ENCODE results near the gene MPG.

MPG gene

DNA sequence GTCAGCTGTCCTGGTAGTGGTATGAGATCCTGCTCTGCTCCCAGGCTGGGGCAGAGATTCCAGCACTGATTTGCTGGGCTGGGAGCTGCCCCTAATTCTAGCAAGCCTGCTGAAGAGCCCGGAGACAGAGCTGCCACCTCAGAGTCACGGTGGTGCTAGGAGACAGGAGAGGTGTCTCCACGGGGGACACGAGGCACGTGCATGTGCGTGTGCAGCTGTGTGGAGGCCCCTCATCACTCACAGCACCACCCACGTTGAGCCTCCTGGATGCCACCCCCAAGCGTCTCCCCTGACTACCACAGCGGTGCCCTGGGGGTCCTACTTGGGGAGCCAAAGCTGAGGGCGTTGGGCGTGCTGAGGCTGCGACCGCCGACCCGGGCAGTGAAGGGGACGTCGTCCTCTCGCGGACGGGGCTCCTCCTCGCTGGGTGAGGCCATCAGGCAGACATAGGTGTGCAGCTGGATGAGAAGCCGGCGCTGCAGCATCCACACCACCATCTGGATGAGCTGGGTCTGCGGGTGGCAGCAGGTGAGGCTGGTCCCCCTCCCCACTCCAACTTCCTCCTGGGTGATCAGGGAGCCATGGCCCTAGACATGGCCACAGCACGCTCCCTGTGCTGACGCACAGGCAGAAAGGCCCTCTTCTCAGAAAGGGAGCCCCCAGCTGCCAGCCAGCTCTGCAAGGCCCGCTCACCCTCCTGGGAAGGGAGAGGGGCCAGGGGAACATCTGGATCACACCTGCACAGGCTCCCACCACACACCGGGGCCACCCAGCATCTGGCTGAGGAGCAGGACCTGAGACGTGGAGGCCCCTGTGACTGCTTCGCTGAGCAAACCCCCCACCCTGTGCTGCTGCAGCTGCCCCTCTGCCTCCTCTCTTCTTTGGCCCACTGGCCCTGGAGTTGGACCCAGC lies 11.6 kb downstream of the MPG start:
- H3K4me3 ChIP-seq (ENCODE audit: low read depth, low read length), result no peak overlapping the region
- TF ChIP-seq, protein P1, sequence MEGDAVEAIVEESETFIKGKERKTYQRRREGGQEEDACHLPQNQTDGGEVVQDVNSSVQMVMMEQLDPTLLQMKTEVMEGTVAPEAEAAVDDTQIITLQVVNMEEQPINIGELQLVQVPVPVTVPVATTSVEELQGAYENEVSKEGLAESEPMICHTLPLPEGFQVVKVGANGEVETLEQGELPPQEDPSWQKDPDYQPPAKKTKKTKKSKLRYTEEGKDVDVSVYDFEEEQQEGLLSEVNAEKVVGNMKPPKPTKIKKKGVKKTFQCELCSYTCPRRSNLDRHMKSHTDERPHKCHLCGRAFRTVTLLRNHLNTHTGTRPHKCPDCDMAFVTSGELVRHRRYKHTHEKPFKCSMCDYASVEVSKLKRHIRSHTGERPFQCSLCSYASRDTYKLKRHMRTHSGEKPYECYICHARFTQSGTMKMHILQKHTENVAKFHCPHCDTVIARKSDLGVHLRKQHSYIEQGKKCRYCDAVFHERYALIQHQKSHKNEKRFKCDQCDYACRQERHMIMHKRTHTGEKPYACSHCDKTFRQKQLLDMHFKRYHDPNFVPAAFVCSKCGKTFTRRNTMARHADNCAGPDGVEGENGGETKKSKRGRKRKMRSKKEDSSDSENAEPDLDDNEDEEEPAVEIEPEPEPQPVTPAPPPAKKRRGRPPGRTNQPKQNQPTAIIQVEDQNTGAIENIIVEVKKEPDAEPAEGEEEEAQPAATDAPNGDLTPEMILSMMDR (IDR thresholded peaks at IDR 0.05; ENCODE audit: borderline replicate concordance, insufficient read depth, low read depth, low read length), result no peak

DNA sequence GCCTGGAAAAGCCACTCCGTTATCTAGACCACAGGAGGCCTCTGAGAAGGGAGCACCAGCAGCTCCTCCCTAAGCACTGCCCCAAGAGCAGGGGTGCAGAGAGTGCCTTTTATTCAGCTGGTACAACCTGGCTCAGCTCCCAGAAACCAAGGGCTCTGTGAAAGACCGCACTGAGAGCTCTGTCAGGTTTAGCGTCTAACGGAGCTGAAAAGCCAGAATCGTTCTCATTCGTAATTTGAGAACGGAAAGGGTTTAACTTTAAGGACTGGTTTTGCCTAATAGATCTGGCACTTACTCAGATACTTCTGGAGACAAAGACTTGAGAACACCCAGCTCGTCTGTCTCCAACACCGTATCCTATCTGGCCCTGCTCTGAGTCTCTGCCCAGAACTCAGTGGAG lies 13.5 kb downstream of the MPG start:
- H3K4me3 ChIP-seq (ENCODE audit: low read depth, low read length), result no peak overlapping the region
- TF ChIP-seq, protein P1 (IDR thresholded peaks at IDR 0.05; ENCODE audit: borderline replicate concordance, insufficient read depth, low read depth, low read length), result no peak

DNA sequence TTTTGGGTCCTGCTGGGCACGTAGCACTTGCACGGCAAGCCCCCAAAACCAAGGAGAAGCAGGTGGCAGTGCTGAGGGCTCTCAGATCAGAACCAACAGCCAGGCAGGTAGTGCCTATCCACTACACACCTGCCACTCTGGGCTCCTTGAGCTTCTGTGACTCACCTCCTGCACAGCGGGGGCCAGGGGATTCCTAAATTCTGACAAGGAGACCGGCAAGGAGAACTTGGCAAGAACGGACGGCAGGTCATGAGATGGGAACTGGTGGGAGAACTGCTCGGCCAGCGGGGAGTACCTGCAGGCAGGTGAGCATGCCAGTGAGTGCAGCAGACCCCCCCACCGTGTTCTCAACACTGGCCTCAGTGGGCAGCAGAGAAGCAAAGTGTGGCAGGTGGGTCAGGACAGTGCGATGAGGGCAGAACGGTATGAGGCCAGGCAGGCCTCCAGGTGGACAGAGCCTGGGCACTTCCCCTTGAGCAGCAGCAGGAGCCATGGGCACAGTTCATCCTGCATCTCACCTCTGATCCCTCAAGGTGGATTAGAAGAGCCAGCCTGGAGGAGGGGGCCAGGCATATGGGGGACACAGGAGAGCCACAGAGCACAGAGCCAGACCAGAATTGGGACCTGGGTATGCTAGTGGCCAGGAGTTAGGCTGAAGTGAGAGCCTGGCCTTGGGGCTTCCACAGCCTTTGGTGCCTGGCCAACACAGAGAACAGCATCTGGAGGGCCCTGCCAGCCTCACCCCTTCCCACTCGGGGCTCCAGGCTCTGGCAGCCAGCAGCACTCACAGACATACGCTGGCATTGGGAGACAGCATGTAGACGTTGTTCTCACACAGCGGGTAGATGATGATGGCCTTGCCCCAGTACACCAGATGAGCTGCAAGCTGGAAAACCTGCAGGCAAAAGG lies 14.7 kb downstream of the MPG start:
- no peak overlapping the region for H3K4me3 ChIP-seq (ENCODE audit: low read depth, low read length)
- TF ChIP-seq, protein P1 (IDR thresholded peaks at IDR 0.05; ENCODE audit: borderline replicate concordance, insufficient read depth, low read depth, low read length), result no peak

DNA sequence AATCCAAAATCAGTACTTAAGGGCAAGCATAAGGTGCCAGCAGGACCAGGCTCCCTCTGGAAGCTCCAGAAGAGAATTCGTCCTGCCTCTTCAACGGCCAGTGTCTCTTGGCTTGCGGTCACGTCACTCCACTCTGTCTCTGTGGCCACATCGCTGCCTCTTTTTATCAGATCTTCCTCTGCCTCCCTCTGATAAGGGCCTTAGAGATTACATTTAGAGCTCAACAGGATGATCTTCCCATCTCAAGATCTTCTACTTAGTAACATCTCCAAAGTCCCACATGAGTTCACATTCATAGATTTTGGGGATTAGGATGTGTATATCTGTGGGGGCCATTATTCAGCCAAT lies 16.9 kb downstream of the MPG start:
- TF ChIP-seq, protein P1 (IDR thresholded peaks at IDR 0.05; ENCODE audit: borderline replicate concordance, insufficient read depth, low read depth, low read length), result no peak
- H3K4me3 ChIP-seq (ENCODE audit: low read depth, low read length), result no peak overlapping the region

DNA sequence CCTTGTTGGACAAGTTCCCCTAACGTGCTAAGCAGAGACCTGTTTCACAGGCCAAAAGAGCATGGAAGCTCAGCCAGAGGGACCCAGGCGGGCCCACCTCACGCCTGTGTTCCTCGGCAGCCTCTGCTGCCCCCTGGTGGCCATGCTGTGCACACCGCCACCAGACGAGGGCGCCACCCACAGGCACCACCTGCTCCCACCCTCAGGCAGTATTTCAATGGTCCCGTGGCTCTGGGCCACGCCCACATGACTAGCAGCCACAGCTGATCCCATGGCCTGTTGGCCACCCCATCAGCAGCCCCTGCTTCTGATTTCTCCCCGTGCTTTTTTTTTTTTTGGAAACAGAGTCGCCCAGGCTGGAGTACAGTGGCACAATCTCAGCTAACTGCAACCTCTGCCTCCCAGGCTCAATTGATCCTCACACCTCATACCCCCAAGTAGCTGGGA lies 18.9 kb downstream of the MPG start:
- no peak overlapping the region for H3K4me3 ChIP-seq (ENCODE audit: low read depth, low read length)
- TF ChIP-seq, protein P1 (IDR thresholded peaks at IDR 0.05; ENCODE audit: borderline replicate concordance, insufficient read depth, low read depth, low read length), result peak; percentile 100

DNA sequence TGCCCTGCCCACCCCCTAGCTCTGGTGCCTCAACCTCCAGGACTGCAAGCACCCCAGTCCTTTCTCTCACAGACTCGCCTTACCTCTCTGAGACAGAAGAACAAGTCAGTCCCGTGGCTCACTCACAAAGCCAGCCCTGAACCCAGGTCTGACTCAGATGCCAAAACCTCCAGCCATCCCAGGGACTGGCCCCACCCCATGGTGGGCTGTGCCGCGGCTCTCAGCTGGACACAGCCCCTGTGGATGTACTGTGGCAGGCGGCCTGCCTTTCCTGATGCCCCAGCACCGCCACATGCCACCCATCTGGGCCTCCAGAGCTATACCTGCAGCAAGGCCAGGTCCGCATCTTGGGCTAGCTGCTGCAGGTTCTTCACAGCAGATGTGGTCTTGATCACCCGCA lies 19.8 kb downstream of the MPG start:
- TF ChIP-seq, protein P1 (IDR thresholded peaks at IDR 0.05; ENCODE audit: borderline replicate concordance, insufficient read depth, low read depth, low read length), result no peak
- H3K4me3 ChIP-seq (ENCODE audit: low read depth, low read length), result no peak overlapping the region
